Brain microvascular endothelial cell (primary cell): ENCODE measurements around the gene TAF10.

ENCODE experiments used
- DNase-seq: peaks from one replicate; pipeline ENCODE4 v3.0.0-alpha.2; 2020
- H3K27ac ChIP-seq: fragments of 250-450 bp; sonication (Bioruptor Pico); 2 replicates; pipeline ENCODE4 v1.5.1; 2020; ENCODE audit warnings: mild to moderate bottlenecking, moderate library complexity
- H3K27me3 ChIP-seq: fragments of 250-450 bp; sonication (Bioruptor Pico); replicated peaks from 2 replicates; pipeline ENCODE4 v1.5.1; 2020; ENCODE audit warnings: mild to moderate bottlenecking
- H3K36me3 ChIP-seq: fragments of 250-450 bp; sonication (Bioruptor Pico); replicated peaks from 2 replicates; pipeline ENCODE4 v1.5.1; 2020; ENCODE audit warnings: mild to moderate bottlenecking
- H3K4me3 ChIP-seq: 2 replicates; pipeline ENCODE4 v1.5.1; 2011; ENCODE audit warnings: low read depth, mild to moderate bottlenecking, control low read depth, low read length, moderate library complexity
- CTCF ChIP-seq: IDR thresholded peaks from 2 replicates; pipeline ENCODE4 v1.5.1; 2011; ENCODE audit warnings: low read depth, mild to moderate bottlenecking, moderate library complexity, low read length, control low read depth, inconsistent platforms; ENCODE audit errors: missing control alignments
- in situ Hi-C: cut with HindIII; loops from 2 replicates; pipeline ENCODE4 v1.10.0; 2017; ENCODE audit warnings: low sequenced_read_pairs, low pct_ligation_motif_present

Gene TAF10

GRCh38 chr11:6584528-6584927 is 27.5 kb downstream of the TAF10 start:
- in situ Hi-C loops: no loop called here
- Histone ChIP-seq H3K27ac (no peak overlapping the region), H3K27me3 (no peaks in the 10 kb centered on the region), H3K4me3 (no peak overlapping the region), H3K36me3 (no peaks in the 10 kb centered on the region)
- TF ChIP-seq CTCF: no peak
- DNase-seq: no peak

GRCh38 chr11:6583584-6583983 is 28.4 kb downstream of the TAF10 start:
- Histone ChIP-seq H3K27ac (no peak overlapping the region), H3K4me3 (no peak overlapping the region), H3K27me3 (no peaks in the 10 kb centered on the region), H3K36me3 (no peaks in the 10 kb centered on the region)
- no peak for TF ChIP-seq CTCF
- no peak for DNase-seq
- in situ Hi-C loops: no loop called here

- no peak for DNase-seq
- in situ Hi-C loops: no loop called here
- Histone ChIP-seq H3K4me3 (no peak overlapping the region), H3K36me3 (no peaks in the 10 kb centered on the region), H3K27ac (no peak overlapping the region), H3K27me3 (no peaks in the 10 kb centered on the region)
- TF ChIP-seq CTCF: no peak
Measured at GRCh38 chr11:6579681-6580080, 32.3 kb downstream of the TAF10 start.

- Histone ChIP-seq H3K36me3 (no peaks in the 10 kb centered on the region), H3K27me3 (no peaks in the 10 kb centered on the region), H3K4me3 (no peak overlapping the region), H3K27ac (no peak overlapping the region)
- TF ChIP-seq CTCF: no peak
- in situ Hi-C loops: no loop called here
- DNase-seq: no peak
Measured at GRCh38 chr11:6578134-6578533, 33.9 kb downstream of the TAF10 start.

GRCh38 chr11:6576471-6577373 is 35.3 kb downstream of the TAF10 start:
- Histone ChIP-seq H3K27ac (no peak overlapping the region), H3K4me3 (no peak overlapping the region), H3K27me3 (no peaks in the 10 kb centered on the region), H3K36me3 (no peaks in the 10 kb centered on the region)
- no peak for DNase-seq
- TF ChIP-seq CTCF: no peak
- in situ Hi-C loops: no loop called here
